Psoas muscle (tissue), 8 donors: Measurements from ENCODE around the gene GALE. TPM values are rescaled to one million over a fixed set of nuclear protein-coding genes. Genes with fewer than 3 reads are reported as not detected.

ENCODE experiments used
- ATAC-seq, 4 donors: fragments of 200-7000 bp; cut with Tn5 transposase; one replicate each; pipeline ENCODE4 v1.9.1; 2020; ENCODE audit warnings: moderate library complexity in 3 of 4, mild to moderate bottlenecking in 2 of 4
- DNase-seq, 2 donors: peaks; one replicate each; pipeline ENCODE4 v3.0.0-alpha.2; 2020
- H3K27ac ChIP-seq: fragments of 200-600 bp; one replicate; pipeline ENCODE4 v1.8.0; 2022
- H3K27me3 ChIP-seq, 3 donors: fragments of 200-600 bp in 1 of 3; one replicate each; pipeline versions ENCODE4 v1.6.1 to v1.8.0; 2013 to 2022; ENCODE audit warnings: low read length in 2 of 3, mild to moderate bottlenecking in 2 of 3, moderate library complexity in 1 of 3; ENCODE audit not compliant: insufficient read depth in 3 of 3
- H3K36me3 ChIP-seq, 2 donors: fragments of 200-600 bp in 1 of 2; one replicate each; pipeline versions ENCODE4 v1.6.1 to v1.8.0; 2013 to 2022; ENCODE audit warnings: low read depth in 1 of 2, mild to moderate bottlenecking in 1 of 2, moderate library complexity in 1 of 2; ENCODE audit not compliant: insufficient read depth in 1 of 2
- H3K4me1 ChIP-seq: fragments of 200-600 bp; one replicate; pipeline ENCODE4 v1.8.0; 2022
- H3K4me3 ChIP-seq: fragments of 200-600 bp; one replicate; pipeline ENCODE4 v1.8.0; 2022; ENCODE audit warnings: mild to moderate bottlenecking
- H3K9me3 ChIP-seq: fragments of 200-600 bp; one replicate; pipeline ENCODE4 v1.8.0; 2022
- WGBS, 3 donors: extraction: QIAGEN DNeasy Blood & Tissue Kit; methylation state at CpG; one replicate each; pipeline versions ENCODE4 v1.1.6 to v1.1.7; 2013; 5-methylcytosine and 5-hydroxymethylcytosine counted together
- intact Hi-C, 2 donors: fragments of 100-400 bp; cut with DNase I; formaldehyde crosslinking; loops; one replicate each; pipeline versions ENCODE4 v1.11.0 to v1.14.2; 2022
- polyA plus RNA-seq, 3 donors: library from polyadenylated mRNA; stranded (reverse); fragments of 200-250 nt; gene quantifications; one replicate each; pipeline ENCODE4 v1.2.3, GENCODE V29; 2013
- total RNA-seq, 4 donors: library from RNA; stranded (reverse); fragmentation: NEBNext Ultra II Directional in 2 of 4; extraction: Animal tissue kit (Norgen Biotek cat#: 25700) in 2 of 4; gene quantifications; one replicate each; pipeline versions ENCODE4 v1.2.1 to v1.2.4, GENCODE V29; 2021 to 2023
- TF ChIP-seq, protein P1 (sequence below): fragments of 200-600 bp; IDR thresholded peaks from one replicate; pipeline ENCODE4 v1.8.0; 2022; ENCODE audit warnings: antibody characterized with exemption
- donor health status: healthy with polysubstance abuse.
- donor health status: DM: no; HTN: no; CAD: no; lungs with moderate emphysema.
- donor health status: Bipolar disorder and iron deficiency.
- donor health status: healthy.
- donor health status: DM: yes; HTN: yes; CAD: no.
- donor health status: DM: no; HTN: no; CAD: no.
- donor health status: DM: no; HTN: no; CAD: no.
- donor health status: DM: yes; HTN: yes; CAD: no.

The GALE gene
- total and polyA plus RNA-seq, 7 donors, result 6.4 to 69.9 (median 7.7) TPM

DNA sequence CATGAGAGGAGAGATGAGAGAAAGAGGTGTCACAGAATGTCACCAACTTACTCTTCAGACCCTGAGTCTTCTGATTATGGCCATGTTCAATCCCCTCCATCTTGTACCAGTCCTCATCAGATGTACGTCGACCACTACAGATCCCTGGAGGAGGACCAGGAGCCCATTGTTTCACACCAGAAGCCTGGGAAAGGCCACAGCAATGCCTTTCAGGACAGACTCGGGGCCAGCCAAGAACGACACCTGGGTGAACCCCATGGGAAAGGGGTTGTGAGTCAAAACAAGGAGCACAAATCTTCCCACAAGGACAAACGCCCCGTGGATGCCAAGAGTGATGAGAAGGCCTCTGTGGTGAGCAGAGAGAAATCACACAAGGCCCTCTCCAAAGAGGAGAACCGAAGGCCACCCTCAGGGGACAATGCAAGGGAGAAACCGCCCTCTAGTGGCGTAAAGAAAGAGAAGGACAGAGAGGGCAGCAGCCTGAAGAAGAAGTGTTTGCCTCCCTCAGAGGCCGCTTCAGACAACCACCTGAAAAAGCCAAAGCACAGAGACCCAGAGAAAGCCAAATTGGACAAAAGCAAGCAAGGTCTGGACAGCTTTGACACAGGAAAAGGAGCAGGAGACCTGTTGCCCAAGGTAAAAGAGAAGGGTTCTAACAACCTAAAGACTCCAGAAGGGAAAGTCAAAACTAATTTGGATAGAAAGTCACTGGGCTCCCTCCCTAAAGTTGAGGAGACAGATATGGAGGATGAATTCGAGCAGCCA lies 49.3 kb downstream of the GALE start:
- ATAC-seq (peak; percentile 57 to 78 (median 69)), DNase-seq (no peak)
- Histone ChIP-seq H3K27me3 (no peaks in the 10 kb centered on the region), H3K36me3 (peaks cover 15 to 82% of the 10 kb centered on the region in 2 donors), H3K27ac (no peak overlapping the region), H3K4me3 (no peak overlapping the region), H3K4me1 (peaks cover 24% of the 10 kb centered on the region), H3K9me3 (no peaks in the 10 kb centered on the region)
- intact Hi-C loops, result no loop called here
- TF ChIP-seq, protein P1, sequence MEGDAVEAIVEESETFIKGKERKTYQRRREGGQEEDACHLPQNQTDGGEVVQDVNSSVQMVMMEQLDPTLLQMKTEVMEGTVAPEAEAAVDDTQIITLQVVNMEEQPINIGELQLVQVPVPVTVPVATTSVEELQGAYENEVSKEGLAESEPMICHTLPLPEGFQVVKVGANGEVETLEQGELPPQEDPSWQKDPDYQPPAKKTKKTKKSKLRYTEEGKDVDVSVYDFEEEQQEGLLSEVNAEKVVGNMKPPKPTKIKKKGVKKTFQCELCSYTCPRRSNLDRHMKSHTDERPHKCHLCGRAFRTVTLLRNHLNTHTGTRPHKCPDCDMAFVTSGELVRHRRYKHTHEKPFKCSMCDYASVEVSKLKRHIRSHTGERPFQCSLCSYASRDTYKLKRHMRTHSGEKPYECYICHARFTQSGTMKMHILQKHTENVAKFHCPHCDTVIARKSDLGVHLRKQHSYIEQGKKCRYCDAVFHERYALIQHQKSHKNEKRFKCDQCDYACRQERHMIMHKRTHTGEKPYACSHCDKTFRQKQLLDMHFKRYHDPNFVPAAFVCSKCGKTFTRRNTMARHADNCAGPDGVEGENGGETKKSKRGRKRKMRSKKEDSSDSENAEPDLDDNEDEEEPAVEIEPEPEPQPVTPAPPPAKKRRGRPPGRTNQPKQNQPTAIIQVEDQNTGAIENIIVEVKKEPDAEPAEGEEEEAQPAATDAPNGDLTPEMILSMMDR, result peak; percentile 48
- WGBS, 3 donors, result 66 to 72% (median 66%) methylated on average over 11 of the region's 11 CpGs

DNA sequence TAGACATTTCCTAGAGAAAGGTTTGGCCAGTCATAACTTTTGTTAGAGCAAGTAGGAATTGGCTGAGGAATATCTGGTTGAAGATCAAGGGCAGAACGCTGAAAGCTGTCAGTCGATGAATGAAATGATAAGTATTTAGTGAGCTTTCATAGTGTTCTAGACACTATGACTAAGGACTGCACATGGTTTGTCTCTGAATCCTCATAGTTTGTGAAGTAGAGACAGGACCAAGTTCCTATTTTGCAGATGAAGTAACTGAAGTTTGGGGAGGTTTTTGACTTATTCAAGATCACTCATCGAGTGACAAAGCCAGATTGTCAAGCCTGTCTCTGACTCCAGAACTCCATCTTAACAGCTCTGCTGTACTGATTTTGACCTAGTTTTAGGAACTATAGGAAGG lies 52.5 kb downstream of the GALE start:
- DNase-seq, result no peak
- TF ChIP-seq, protein P1, result no peak
- WGBS, 3 donors, result 56 to 74% (median 60%) methylated on average over 3 of the region's 3 CpGs
- peaks cover 2 to 49% of the 10 kb centered on the region in 2 donors for H3K36me3 ChIP-seq
- no peak overlapping the region for H3K27ac ChIP-seq
- peaks cover 42% of the 10 kb centered on the region for H3K4me1 ChIP-seq
- intact Hi-C loops, result loop anchor here in 1 of 2 donors (10.0 kb wide), 1 partner anchor 53 kb away; the partner anchor contains the start of gene RPL11
- no peaks in the 10 kb centered on the region for H3K9me3 ChIP-seq
- no peak overlapping the region for H3K4me3 ChIP-seq
- H3K27me3 ChIP-seq, result no peaks in the 10 kb centered on the region
- ATAC-seq, result no peak

Other genes starting within 250 kb of the GALE start
- 10 to 100 TPM; 17.8 to 97.3 (median 81.2) TPM for gene ID3, start 241.3 kb downstream of the GALE start, total RNA-seq
- gene ID3, start 241.3 kb downstream of the GALE start, polyA plus RNA-seq, result 100 to 1,000 TPM in 1 of 3 donors, 10 to 100 TPM in 2; 26.8 to 126 (median 33.7) TPM
- gene RPL11, start 108.9 kb downstream of the GALE start, total RNA-seq, result 100 to 1,000 TPM; 486 to 688 (median 592) TPM
- gene RPL11, start 108.9 kb downstream of the GALE start, polyA plus RNA-seq, result 1,000 to 10,000 TPM in 2 of 3 donors, 100 to 1,000 TPM in 1; 842 to 1,926 (median 1,102) TPM
- 10 to 100 TPM; 41.4 to 68.9 (median 52.3) TPM for gene ELOA, start 57.3 kb downstream of the GALE start, total RNA-seq
- gene ELOA, start 57.3 kb downstream of the GALE start, polyA plus RNA-seq, result 10 to 100 TPM; 19.8 to 53.1 (median 36.2) TPM
- 10 to 100 TPM; 53.4 to 72.1 (median 63.4) TPM for gene PITHD1, start 22.3 kb downstream of the GALE start, total RNA-seq
- 100 to 1,000 TPM in 2 of 3 donors, 10 to 100 TPM in 1; 45.2 to 162 (median 116) TPM for gene PITHD1, start 22.3 kb downstream of the GALE start, polyA plus RNA-seq
- gene LYPLA2, start 9.6 kb downstream of the GALE start, total RNA-seq, result 10 to 100 TPM; 24.0 to 35.2 (median 28.6) TPM
- 10 to 100 TPM; 37.0 to 97.6 (median 43.3) TPM for gene LYPLA2, start 9.6 kb downstream of the GALE start, polyA plus RNA-seq
- 10 to 100 TPM; 27.2 to 55.4 (median 35.4) TPM for gene HMGCL, start 24.7 kb upstream of the GALE start, total RNA-seq
- 10 to 100 TPM; 19.6 to 38.4 (median 25.0) TPM for gene HMGCL, start 24.7 kb upstream of the GALE start, polyA plus RNA-seq
- gene FUCA1, start 67.5 kb upstream of the GALE start, total RNA-seq, result 10 to 100 TPM in 1 of 4 donors, 1 to 10 TPM in 3; 8.2 to 12.5 (median 8.8) TPM
- gene FUCA1, start 67.5 kb upstream of the GALE start, polyA plus RNA-seq, result 10 to 100 TPM in 1 of 3 donors, 1 to 10 TPM in 2; 5.9 to 17.3 (median 9.2) TPM
- under 1 TPM in 1 of 4 donors, not detected in 3; 0.08 TPM for gene CNR2, start 112.6 kb upstream of the GALE start, total RNA-seq
- gene CNR2, start 112.6 kb upstream of the GALE start, polyA plus RNA-seq, result under 1 TPM in 2 of 3 donors, not detected in 1; 0.01 to 0.13 TPM
- gene PNRC2, start 159.1 kb upstream of the GALE start, total RNA-seq, result 10 to 100 TPM; 56.7 to 63.1 (median 60.0) TPM
- gene PNRC2, start 159.1 kb upstream of the GALE start, polyA plus RNA-seq, result 100 to 1,000 TPM in 1 of 3 donors, 10 to 100 TPM in 2; 39.5 to 179 (median 74.0) TPM
- 10 to 100 TPM; 29.5 to 54.0 (median 46.7) TPM for gene SRSF10, start 179.6 kb upstream of the GALE start, total RNA-seq
- 10 to 100 TPM; 28.8 to 56.6 (median 42.0) TPM for gene SRSF10, start 179.6 kb upstream of the GALE start, polyA plus RNA-seq